Stimulated activated CD4-positive, alpha-beta T cell treated with anti-CD3 and anti-CD28 coated beads, Interleukin-4, amount 100 ng/mL, for 1 hour (primary cell): ENCODE results near the gene SCYL1.

Source experiments
- DNase-seq: peaks from one replicate; pipeline ENCODE4 v3.0.0-alpha.2; 2020

Gene SCYL1

GRCh38 chr11:65493367-65494176 is 31.3 kb upstream of the SCYL1 start:
- no peak for DNase-seq

DNA sequence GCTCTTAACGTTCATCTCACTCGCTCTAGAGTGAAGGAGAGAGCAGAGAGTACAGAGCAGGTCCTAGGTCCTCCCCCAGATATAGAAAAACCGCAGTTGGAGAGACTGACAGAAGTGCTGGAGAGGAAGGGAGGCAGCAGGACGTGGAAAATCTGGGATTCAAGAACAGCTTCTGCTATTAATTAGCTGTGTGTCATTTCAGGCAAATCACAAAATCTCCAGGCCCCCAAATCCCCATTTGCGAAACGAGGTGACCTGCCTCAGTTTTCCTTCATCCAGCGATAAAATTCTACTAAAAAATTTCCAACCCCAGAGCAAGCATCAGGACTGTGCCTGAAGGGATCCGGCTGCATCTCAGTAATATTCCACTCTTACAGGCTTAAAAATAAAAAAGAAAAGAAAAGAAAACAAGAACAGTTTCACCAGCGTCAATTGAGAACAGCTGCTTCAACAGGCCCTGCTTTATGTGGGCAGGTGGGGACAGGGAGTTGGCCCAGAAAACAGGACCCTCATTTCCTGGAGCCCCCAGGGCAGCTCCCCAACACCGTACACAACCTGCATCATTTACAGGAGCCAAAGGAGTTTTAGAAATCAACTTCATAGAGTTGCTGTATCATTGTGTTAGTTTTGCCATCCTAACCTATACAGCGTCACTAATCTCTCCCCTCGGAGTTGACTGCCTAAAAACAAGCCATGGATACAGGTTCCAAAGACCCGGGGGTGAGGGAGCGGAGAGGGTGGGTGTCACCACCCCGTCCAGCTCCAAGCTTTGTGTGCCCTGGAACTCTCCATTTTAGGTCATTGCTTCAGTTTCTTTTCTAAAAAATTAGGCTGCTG is 28.4 kb upstream of the SCYL1 start:
- no peak for DNase-seq

GRCh38 chr11:65497141-65498041 is 27.5 kb upstream of the SCYL1 start:
- DNase-seq: peak; percentile 99

DNA sequence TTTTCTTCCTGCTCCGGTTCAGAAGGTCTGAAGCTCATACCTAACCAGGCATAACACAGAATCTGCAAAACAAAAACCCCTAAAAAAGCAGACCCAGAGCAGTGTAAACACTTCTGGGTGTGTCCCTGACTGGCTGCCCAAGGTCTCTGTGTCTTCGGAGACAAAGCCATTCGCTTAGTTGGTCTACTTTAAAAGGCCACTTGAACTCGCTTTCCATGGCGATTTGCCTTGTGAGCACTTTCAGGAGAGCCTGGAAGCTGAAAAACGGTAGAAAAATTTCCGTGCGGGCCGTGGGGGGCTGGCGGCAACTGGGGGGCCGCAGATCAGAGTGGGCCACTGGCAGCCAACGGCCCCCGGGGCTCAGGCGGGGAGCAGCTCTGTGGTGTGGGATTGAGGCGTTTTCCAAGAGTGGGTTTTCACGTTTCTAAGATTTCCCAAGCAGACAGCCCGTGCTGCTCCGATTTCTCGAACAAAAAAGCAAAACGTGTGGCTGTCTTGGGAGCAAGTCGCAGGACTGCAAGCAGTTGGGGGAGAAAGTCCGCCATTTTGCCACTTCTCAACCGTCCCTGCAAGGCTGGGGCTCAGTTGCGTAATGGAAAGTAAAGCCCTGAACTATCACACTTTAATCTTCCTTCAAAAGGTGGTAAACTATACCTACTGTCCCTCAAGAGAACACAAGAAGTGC is 26.7 kb upstream of the SCYL1 start:
- DNase-seq: peak; percentile 57

GRCh38 chr11:65498727-65498976 is 26.2 kb upstream of the SCYL1 start:
- DNase-seq: no peak

DNA sequence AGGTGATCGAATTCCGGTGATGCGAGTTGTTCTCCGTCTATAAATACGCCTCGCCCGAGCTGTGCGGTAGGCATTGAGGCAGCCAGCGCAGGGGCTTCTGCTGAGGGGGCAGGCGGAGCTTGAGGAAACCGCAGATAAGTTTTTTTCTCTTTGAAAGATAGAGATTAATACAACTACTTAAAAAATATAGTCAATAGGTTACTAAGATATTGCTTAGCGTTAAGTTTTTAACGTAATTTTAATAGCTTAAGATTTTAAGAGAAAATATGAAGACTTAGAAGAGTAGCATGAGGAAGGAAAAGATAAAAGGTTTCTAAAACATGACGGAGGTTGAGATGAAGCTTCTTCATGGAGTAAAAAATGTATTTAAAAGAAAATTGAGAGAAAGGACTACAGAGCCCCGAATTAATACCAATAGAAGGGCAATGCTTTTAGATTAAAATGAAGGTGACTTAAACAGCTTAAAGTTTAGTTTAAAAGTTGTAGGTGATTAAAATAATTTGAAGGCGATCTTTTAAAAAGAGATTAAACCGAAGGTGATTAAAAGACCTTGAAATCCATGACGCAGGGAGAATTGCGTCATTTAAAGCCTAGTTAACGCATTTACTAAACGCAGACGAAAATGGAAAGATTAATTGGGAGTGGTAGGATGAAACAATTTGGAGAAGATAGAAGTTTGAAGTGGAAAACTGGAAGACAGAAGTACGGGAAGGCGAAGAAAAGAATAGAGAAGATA is 25.7 kb upstream of the SCYL1 start, which contains the start of gene MALAT1:
Gene MALAT1, plus strand, starts transcription at position 69 of the 736 bp plus-strand sequence.
- DNase-seq: peak; percentile 92

GRCh38 chr11:65499713-65500386 is 25.0 kb upstream of the SCYL1 start:
- no peak for DNase-seq

- DNase-seq: peak; percentile 51
Observed at GRCh38 chr11:65500387-65501185, 24.3 kb upstream of the SCYL1 start.

DNA sequence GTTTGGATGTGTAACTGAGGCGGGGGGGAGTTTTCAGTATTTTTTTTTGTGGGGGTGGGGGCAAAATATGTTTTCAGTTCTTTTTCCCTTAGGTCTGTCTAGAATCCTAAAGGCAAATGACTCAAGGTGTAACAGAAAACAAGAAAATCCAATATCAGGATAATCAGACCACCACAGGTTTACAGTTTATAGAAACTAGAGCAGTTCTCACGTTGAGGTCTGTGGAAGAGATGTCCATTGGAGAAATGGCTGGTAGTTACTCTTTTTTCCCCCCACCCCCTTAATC is 23.8 kb upstream of the SCYL1 start:
- DNase-seq: no peak

GRCh38 chr11:65501472-65502273 is 23.2 kb upstream of the SCYL1 start:
- DNase-seq: no peak

- no peak for DNase-seq
Observed at GRCh38 chr11:65502274-65502554, 22.7 kb upstream of the SCYL1 start.

GRCh38 chr11:65502555-65503367 is 22.1 kb upstream of the SCYL1 start:
- no peak for DNase-seq

GRCh38 chr11:65503368-65503948 is 21.4 kb upstream of the SCYL1 start:
- no peak for DNase-seq

- no peak for DNase-seq
Observed at GRCh38 chr11:65503949-65504673, 20.8 kb upstream of the SCYL1 start.

DNA sequence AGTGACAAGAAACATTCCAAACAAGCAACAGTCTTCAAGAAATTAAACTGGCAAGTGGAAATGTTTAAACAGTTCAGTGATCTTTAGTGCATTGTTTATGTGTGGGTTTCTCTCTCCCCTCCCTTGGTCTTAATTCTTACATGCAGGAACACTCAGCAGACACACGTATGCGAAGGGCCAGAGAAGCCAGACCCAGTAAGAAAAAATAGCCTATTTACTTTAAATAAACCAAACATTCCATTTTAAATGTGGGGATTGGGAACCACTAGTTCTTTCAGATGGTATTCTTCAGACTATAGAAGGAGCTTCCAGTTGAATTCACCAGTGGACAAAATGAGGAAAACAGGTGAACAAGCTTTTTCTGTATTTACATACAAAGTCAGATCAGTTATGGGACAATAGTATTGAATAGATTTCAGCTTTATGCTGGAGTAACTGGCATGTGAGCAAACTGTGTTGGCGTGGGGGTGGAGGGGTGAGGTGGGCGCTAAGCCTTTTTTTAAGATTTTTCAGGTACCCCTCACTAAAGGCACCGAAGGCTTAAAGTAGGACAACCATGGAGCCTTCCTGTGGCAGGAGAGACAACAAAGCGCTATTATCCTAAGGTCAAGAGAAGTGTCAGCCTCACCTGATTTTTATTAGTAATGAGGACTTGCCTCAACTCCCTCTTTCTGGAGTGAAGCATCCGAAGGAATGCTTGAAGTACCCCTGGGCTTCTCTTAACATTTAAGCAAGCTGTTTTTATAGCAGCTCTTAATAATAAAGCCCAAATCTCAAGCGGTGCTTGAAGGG is 20.0 kb upstream of the SCYL1 start:
- no peak for DNase-seq

GRCh38 chr11:65505466-65506289 is 19.2 kb upstream of the SCYL1 start:
- DNase-seq: no peak
